ENCODE measurements around the gene MFN1.

Gene MFN1

GRCh38 chr3:179432451-179432850, 84.9 kb downstream of the MFN1 start:
- DNase-seq = no peak

- DNase-seq = no peak
These were observed 89.0 kb downstream of the MFN1 start for GRCh38 chr3:179436517-179436916.

- DNase-seq = no peak
These were observed 91.3 kb downstream of the MFN1 start for GRCh38 chr3:179438841-179439240.

Data from NCI-H187 treated with DMSO at 0.1 percent for 48 hours (cell line).